Head of caudate nucleus (tissue), 42 donors: ENCODE data around the gene MN1.

ENCODE experiments used
- DNase-seq, 42 donors: peaks; one replicate each; pipeline versions ENCODE4 v3.0.0 to v3.0.0-alpha.2; 2020 to 2021; ENCODE audit warnings: mixed read lengths in 7 of 42
- intact Hi-C: fragments of 100-400 bp; cut with DNase I; formaldehyde crosslinking; loops from one replicate; pipeline ENCODE4 v1.15.0; 2022

Gene MN1

DNA sequence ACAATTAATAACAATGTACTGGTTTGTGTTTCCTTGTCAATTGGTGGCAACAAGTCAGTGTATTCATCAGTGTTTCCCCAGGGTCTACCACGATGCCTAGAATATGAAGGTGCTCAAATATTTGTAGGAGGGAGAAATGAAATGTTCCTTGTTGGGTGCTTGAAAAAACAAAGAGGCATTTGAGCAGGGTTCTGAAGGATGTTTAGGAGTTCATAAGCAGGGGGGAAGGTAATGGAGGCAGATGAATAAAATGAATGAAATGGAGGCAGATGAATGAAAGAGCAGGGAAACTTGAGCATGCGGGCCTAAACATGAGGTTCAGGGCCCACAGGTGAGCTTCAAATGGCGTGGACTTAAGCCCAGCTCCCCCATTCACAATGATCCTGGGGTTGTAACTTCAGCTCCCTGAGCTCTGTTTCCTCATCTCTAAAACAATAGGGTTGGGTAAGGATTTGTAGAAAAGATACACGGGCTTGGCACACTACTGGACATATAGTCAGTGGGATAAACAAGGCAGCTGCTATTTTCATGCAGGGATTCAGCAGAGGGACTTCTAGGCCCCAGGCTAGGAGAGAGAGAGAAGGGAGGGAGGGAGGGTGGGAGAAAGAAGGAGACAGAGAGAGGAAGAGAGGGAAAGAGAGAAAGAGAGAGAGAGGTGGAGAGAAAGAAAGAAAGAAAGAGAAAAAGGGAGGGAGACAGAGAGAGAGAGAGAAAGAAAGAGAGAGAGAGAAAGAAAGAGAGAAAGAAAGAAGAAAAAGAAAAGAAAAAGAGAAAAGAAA is 73.7 kb downstream of the MN1 start:
- intact Hi-C loops: no loop called here
- DNase-seq: no peak

DNA sequence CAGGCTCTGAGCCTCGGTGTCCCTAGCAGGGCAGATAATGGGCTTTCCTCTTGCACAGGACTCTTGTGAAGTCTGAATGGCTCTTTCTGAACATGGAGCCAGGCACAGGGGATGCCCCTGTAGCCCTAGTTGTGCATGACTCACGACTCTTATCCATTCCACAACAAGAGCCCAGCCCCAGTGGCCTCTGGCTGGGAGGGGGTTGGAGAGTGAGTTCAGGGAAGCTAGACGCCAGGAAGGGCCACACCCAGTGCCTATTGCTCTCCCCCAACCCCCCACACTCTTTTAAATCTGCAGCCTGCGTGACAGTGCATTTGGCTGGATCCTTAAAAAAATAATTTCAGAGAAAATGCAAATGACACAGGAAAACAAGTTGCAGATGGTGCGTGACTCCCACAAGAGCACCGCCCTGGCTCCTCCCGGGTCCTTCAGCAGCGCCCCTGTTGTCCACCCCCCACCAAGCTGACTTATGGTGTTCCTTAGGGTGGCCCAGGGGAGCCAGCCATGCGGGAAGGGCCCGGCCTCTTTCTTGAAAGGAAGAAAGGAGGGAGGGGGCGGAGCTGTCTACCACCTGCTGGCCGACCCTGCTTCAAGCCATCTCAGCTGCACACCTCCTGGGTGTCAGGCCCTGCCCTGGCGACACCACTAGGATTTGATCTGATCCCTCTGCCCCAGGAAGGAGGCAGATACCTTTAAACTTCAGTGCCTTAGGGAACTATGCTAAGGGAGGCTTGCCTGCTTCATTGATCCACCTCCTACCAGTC is 74.7 kb downstream of the MN1 start:
- intact Hi-C loops: no loop called here
- no peak for DNase-seq

- intact Hi-C loops: no loop called here
- no peak for DNase-seq
Measured at GRCh38 chr22:27726331-27726685, 75.2 kb downstream of the MN1 start.

DNA sequence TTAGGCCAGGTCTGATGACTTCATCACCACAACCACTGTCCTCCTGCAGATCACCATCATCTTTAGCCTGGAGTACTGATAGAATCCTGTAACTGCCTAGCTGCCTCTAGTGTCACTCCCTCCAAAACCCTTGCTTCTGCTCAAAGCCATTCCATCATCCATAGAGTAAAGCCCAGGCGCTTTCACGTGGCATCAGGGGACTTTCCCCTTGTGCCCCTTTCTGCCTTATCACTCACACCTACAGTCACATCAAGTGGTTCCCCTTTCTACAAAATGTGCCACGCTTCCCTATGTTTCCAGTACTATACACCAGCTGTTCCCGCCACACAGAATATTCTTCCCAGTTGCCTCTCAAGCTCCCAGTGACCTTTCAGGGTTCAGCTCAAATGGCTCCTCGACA is 75.9 kb downstream of the MN1 start:
- DNase-seq: no peak
- intact Hi-C loops: no loop called here

- intact Hi-C loops: no loop called here
- no peak for DNase-seq
Measured at GRCh38 chr22:27724709-27725108, 76.8 kb downstream of the MN1 start.

- no peak for DNase-seq
- intact Hi-C loops: no loop called here
Measured at GRCh38 chr22:27724157-27724556, 77.4 kb downstream of the MN1 start.

GRCh38 chr22:27723708-27724107 is 77.8 kb downstream of the MN1 start:
- DNase-seq: no peak
- intact Hi-C loops: no loop called here

DNA sequence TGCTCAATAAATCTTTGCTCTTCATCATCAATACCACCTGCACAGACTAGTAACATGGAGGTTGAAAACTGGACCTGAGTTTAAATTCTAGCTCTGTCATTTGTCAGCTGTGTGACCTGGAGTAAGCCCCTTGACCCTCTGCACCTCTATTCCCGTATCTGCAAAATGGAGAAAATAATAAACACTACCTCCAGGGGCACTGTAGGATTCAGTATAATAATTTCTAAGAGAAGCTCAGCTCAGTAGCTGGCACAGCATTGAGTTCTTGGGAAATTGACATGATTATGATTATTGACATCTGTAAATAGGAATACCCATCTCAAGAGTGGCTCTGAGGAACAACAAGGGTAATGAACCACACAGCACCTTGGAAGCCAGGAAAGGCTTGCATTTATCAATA is 78.4 kb downstream of the MN1 start:
- no peak for DNase-seq

DNA sequence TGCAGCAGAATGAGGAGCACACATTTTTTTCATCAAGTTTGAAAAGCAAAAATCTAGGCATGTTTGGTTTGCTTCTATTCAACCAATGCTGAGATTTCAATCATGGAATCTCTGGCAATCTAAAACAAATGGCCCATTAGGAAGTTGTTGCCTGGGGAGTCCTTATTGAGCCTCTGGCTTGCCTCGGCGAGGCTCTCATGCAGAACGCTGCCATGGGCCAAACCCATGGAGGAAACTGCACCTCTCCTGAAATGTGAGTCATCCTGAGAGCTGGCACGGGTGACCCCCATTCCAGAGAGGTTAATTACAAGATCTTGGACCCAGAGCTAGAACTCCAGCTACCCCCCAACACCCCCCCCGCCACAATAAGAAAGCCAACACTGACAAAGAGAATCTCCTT is 80.7 kb downstream of the MN1 start:
- DNase-seq: no peak
- intact Hi-C loops: no loop called here

More for the DNA sequence above, 78.4 kb downstream of the MN1 start:
- intact Hi-C loops: no loop called here

GRCh38 chr22:27719535-27720227 is 81.9 kb downstream of the MN1 start:
- intact Hi-C loops: loop anchor here (10.0 kb wide), 1 partner anchor 85 kb away; the partner anchor contains the start of gene MN1
- DNase-seq: peak in 39 of 42 donors; percentile 5 to 88 (median 67)

- DNase-seq: no peak
- intact Hi-C loops: loop anchor here (10.0 kb wide), 1 partner anchor 86 kb away; the partner anchor contains the start of gene MN1
Measured at GRCh38 chr22:27719036-27719347, 82.6 kb downstream of the MN1 start.

GRCh38 chr22:27718186-27719035 is 83.1 kb downstream of the MN1 start:
- DNase-seq: peak; percentile 41 to 94 (median 74)
- intact Hi-C loops: loop anchor here (10.0 kb wide), 1 partner anchor 86 kb away; the partner anchor contains the start of gene MN1

- no peak for DNase-seq
- intact Hi-C loops: loop anchor here (10.0 kb wide), 1 partner anchor 88 kb away; the partner anchor contains the start of gene MN1
Measured at GRCh38 chr22:27717094-27717493, 84.5 kb downstream of the MN1 start.

- no peak for DNase-seq
- intact Hi-C loops: loop anchor here (10.0 kb wide), 1 partner anchor 89 kb away; the partner anchor contains the start of gene MN1
Measured at GRCh38 chr22:27716074-27716473, 85.5 kb downstream of the MN1 start.

DNA sequence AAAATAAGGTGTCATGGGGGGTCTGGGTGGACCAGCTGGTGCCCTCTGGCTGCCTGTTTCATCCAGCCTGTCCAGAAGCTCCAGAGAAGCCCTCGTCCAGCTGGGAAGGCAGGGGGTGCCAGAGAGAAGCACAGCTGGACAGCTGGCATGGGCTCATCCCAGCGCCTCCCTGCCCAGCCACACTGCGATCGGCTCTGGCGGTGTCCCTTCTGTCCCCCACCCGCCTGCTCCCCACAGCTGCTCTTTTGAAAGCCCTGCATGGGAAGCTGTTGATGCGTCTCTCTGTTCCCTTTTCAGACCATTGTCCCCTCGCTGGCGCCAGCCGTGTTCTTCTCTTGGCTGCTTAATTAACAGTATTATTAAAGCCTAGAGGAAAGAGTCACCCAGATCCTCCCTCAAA is 86.5 kb downstream of the MN1 start:
- DNase-seq: peak; percentile 69 to 94 (median 87)
- intact Hi-C loops: loop anchor here (10.0 kb wide), 1 partner anchor 90 kb away; the partner anchor contains the start of gene MN1

DNA sequence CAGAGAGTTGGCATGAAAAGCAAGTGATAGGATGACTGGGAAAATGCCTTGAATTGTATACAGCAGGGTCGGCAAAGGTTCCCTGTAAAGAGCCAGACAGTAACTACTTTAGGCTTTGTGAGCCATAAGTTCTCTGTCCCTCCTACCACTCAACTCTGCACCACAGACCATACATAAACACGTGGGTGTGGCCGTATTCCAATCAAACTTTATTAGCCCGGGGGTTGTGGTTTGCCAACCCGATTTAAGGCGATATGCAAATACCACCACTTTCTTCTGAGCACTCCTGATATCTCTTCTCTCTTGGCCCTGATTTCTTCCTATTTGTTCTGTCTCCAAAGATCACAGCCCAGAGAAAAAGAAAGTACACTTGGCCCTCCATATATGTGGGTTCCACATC is 87.5 kb downstream of the MN1 start:
- no peak for DNase-seq
- intact Hi-C loops: loop anchor here (10.0 kb wide), 1 partner anchor 91 kb away; the partner anchor contains the start of gene MN1

DNA sequence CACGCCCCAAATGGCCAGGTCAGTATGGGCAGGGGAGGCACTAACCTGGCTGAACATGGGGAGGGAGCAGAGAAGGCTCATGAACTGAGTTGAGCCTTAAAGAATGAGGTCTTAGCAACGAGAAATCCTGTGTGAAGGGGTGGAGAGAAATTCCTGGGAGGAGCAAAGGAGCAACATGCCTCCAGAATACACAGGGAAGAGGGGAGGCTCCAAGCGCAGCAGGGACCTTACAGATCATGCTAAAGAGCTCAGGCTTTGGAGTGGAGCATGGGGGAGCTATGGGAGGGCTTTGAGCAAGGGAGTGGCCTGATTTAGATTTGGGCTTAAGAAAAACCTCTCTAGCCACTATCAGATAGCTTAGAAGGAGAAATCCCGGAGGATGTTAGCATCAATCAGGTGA is 88.1 kb downstream of the MN1 start:
- DNase-seq: peak in 1 of 42 donors; percentile 7
- intact Hi-C loops: loop anchor here (10.0 kb wide), 1 partner anchor 91 kb away; the partner anchor contains the start of gene MN1

DNA sequence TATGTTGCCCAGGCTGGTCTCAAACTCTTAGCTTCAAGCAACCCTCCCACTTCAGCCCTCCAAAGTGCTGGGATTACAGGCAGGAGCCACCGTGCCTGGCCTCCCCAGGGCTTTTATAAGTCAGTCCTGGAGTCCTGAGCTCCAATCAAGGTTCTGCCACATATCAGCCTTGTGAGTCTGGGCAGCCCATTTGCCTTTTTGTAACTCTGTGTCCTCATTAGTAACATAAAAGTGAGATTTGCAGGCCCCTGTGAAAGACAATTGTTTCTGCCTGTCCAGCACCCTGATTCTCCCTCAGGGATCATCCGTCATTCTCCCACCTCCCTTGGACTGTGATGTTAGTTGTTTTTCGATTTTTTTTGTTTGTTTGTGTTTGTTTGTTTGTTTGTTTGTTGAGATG is 89.8 kb downstream of the MN1 start:
- intact Hi-C loops: loop anchor here (10.0 kb wide), 1 partner anchor 93 kb away; the partner anchor contains the start of gene MN1
- DNase-seq: no peak

GRCh38 chr22:27711012-27711411 is 90.5 kb downstream of the MN1 start:
- intact Hi-C loops: loop anchor here (10.0 kb wide), 1 partner anchor 94 kb away; the partner anchor contains the start of gene MN1

More at GRCh38 chr22:27711012-27711411, 90.5 kb downstream of the MN1 start:
- no peak for DNase-seq
